Gastroesophageal sphincter (tissue), 4 donors: ENCODE results near the gene LARP1. TPM values are rescaled to one million over a fixed set of nuclear protein-coding genes. Genes with fewer than 3 reads are reported as not detected.

Experiments used
- ATAC-seq: fragments of 150-250 bp; one replicate; pipeline ENCODE4 v1.9.1; 2016; ENCODE audit warnings: mild to moderate bottlenecking, moderate library complexity
- H3K27ac ChIP-seq, 4 donors: fragments of 200-600 bp; sonication (generic) in 3 of 4; 1 replicate in 3 of 4; 2 replicates in 1 of 4; pipeline ENCODE4 v1.5.1; 2016 to 2019
- H3K27me3 ChIP-seq: fragments of 200-600 bp; sonication (generic); one replicate; pipeline ENCODE4 v1.5.1; 2019
- H3K36me3 ChIP-seq, 2 donors: fragments of 200-600 bp; sonication (generic); one replicate each; pipeline ENCODE4 v1.5.1; 2019; ENCODE audit warnings: control low read depth in 1 of 2
- H3K4me1 ChIP-seq, 3 donors: fragments of 200-600 bp; sonication (generic); 1 replicate in 2 of 3; 2 replicates in 1 of 3; pipeline ENCODE4 v1.5.1; 2016 to 2019; ENCODE audit warnings: control low read depth in 2 of 3
- H3K4me3 ChIP-seq, 2 donors: fragments of 200-600 bp; sonication (generic); one replicate each; pipeline ENCODE4 v1.5.1; 2019; ENCODE audit warnings: mild to moderate bottlenecking in 1 of 2, moderate library complexity in 1 of 2
- H3K9me3 ChIP-seq, 3 donors: fragments of 200-600 bp; sonication (generic); one replicate each; pipeline ENCODE4 v1.5.1; 2017 to 2019; ENCODE audit warnings: control low read depth in 2 of 3
- CTCF ChIP-seq, 4 experiments: fragments of 200-600 bp in 2 of 4; fragments of 450-650 bp in 2 of 4; sonication (generic) in 1 of 4; IDR thresholded peaks; one replicate each; pipeline ENCODE4 v1.5.1; 2017 to 2019; ENCODE audit warnings: antibody characterized with exemption in 4 of 4, mild to moderate bottlenecking in 2 of 4, moderate library complexity in 2 of 4
- EP300 ChIP-seq: sonication (generic); formaldehyde crosslinking; IDR thresholded peaks from one replicate; pipeline ENCODE4 v1.6.1; 2017; ENCODE audit warnings: antibody characterized with exemption, mild to moderate bottlenecking
- POLR2A ChIP-seq, 2 donors: fragments of 450-650 bp; IDR thresholded peaks; one replicate each; pipeline ENCODE4 v1.6.1; 2017; ENCODE audit warnings: antibody characterized with exemption in 2 of 2, mild to moderate bottlenecking in 2 of 2, moderate library complexity in 1 of 2
- POLR2AphosphoS5 ChIP-seq: sonication (generic); formaldehyde crosslinking; IDR thresholded peaks from one replicate; pipeline ENCODE4 v1.6.1; 2017; ENCODE audit warnings: antibody characterized with exemption
- WGBS, 2 donors: methylation state at CpG; one replicate each; pipeline ENCODE4 v1.1.5; 2018; ENCODE audit warnings: low coverage in 1 of 2; 5-methylcytosine and 5-hydroxymethylcytosine counted together
- small RNA-seq, 4 donors: library from RNA; depleted of rRNA; stranded (forward); fragments of <200 nt; gene quantifications; one replicate each; pipeline ENCODE3, GENCODE V24; 2016
- total RNA-seq, 4 donors: library from RNA; depleted of rRNA; stranded (reverse); fragments of >200 nt; gene quantifications; one replicate each; pipeline ENCODE4 v1.1.0, GENCODE V29; 2016

LARP1 gene
- total RNA-seq, 4 donors from 2014 or later = 64.6 to 118 (median 80.1) TPM

- H3K36me3 ChIP-seq = peaks cover 0 to 52% of the 10 kb centered on the region in 2 donors
- no peak for ATAC-seq
- no peak for TF ChIP-seq POLR2A (IDR thresholded peaks at IDR 0.05)
- no peak for TF ChIP-seq CTCF (IDR thresholded peaks at IDR 0.05)
- no peak for TF ChIP-seq POLR2AphosphoS5
- no peak for TF ChIP-seq EP300
- H3K4me3 ChIP-seq = no peak overlapping the region
- H3K27me3 ChIP-seq = no peaks in the 10 kb centered on the region
- no peaks in the 10 kb centered on the region for H3K9me3 ChIP-seq
- 80 to 91% methylated on average over 7 of the region's 7 CpGs for WGBS, 2 donors
- H3K4me1 ChIP-seq = peaks cover 0 to 61% (median 20%) of the 10 kb centered on the region in 3 donors
- H3K27ac ChIP-seq = no peak overlapping the region
These were observed 108.3 kb downstream of the LARP1 start for GRCh38 chr5:154863291-154864080.

- H3K9me3 ChIP-seq = no peaks in the 10 kb centered on the region
- no peak for ATAC-seq
- H3K27me3 ChIP-seq = no peaks in the 10 kb centered on the region
- H3K4me1 ChIP-seq = peaks cover 0 to 45% (median 11%) of the 10 kb centered on the region in 3 donors
- WGBS, 2 donors = 35 to 55% methylated on average over 5 of the region's 5 CpGs
- peak overlapping the region in 1 of 4 donors; percentile 4 for H3K27ac ChIP-seq
- no peak overlapping the region for H3K4me3 ChIP-seq
- peaks cover 0 to 61% of the 10 kb centered on the region in 2 donors for H3K36me3 ChIP-seq
- no peak for TF ChIP-seq POLR2AphosphoS5
- no peak for TF ChIP-seq CTCF (IDR thresholded peaks at IDR 0.05)
- no peak for TF ChIP-seq POLR2A (IDR thresholded peaks at IDR 0.05)
- TF ChIP-seq EP300 = no peak
These were observed 110.4 kb downstream of the LARP1 start for GRCh38 chr5:154865466-154866184.

GRCh38 chr5:154866841-154867240 is 111.7 kb downstream of the LARP1 start:
- Histone ChIP-seq H3K36me3 (peaks cover 0 to 73% of the 10 kb centered on the region in 2 donors), H3K4me3 (no peak overlapping the region), H3K27ac (peak overlapping the region in 1 of 4 donors; percentile 4), H3K9me3 (no peaks in the 10 kb centered on the region), H3K27me3 (no peaks in the 10 kb centered on the region), H3K4me1 (peaks cover 0 to 33% (median 0%) of the 10 kb centered on the region in 3 donors)
- no peak for TF ChIP-seq CTCF (IDR thresholded peaks at IDR 0.05)
- no peak for TF ChIP-seq EP300
- TF ChIP-seq POLR2A (IDR thresholded peaks at IDR 0.05) = no peak
- no peak for TF ChIP-seq POLR2AphosphoS5
- no peak for ATAC-seq
- 63 to 81% methylated on average over 2 of the region's 2 CpGs for WGBS, 2 donors

Small RNA genes lying within 50 kb of the gene (small RNA-seq; reads per million reads assigned to genes)
- gene MIR378H (0 reads per million in 4 donors), gene RF00019 (0 reads per million in 4 donors)

Other genes starting within 250 kb of the LARP1 start
- 10 to 100 TPM; 26.6 to 75.5 (median 46.4) TPM for gene FAXDC2, start 95.2 kb downstream of the LARP1 start, total RNA-seq
- gene CNOT8, start 103.2 kb downstream of the LARP1 start, total RNA-seq = 10 to 100 TPM; 53.6 to 71.5 (median 61.5) TPM
- gene GEMIN5, start 182.8 kb downstream of the LARP1 start, total RNA-seq = 10 to 100 TPM; 15.8 to 30.0 (median 19.4) TPM
- 10 to 100 TPM; 14.8 to 23.5 (median 20.5) TPM for gene MRPL22, start 185.7 kb downstream of the LARP1 start, total RNA-seq